ENCODE measurements around the gene COL1A2. TPM values are rescaled to one million over a fixed set of nuclear protein-coding genes. Genes with fewer than 3 reads are reported as not detected.
A peak's percentile ranks its signal among the peaks of the same experiment; 100 is the strongest.

Gene COL1A2
- 775 TPM for polyA plus RNA-seq (2013, experiment 1 of 2)
- polyA plus RNA-seq (2013, experiment 2 of 2), result 692 TPM

DNA sequence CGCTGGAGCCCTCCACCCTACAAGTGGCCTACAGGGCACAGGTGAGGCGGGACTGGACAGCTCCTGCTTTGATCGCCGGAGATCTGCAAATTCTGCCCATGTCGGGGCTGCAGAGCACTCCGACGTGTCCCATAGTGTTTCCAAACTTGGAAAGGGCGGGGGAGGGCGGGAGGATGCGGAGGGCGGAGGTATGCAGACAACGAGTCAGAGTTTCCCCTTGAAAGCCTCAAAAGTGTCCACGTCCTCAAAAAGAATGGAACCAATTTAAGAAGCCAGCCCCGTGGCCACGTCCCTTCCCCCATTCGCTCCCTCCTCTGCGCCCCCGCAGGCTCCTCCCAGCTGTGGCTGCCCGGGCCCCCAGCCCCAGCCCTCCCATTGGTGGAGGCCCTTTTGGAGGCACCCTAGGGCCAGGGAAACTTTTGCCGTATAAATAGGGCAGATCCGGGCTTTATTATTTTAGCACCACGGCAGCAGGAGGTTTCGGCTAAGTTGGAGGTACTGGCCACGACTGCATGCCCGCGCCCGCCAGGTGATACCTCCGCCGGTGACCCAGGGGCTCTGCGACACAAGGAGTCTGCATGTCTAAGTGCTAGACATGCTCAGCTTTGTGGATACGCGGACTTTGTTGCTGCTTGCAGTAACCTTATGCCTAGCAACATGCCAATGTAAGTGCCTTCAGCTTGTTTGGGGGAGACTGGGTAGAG, at the start of gene COL1A2:
Gene COL1A2, plus strand, starts transcription at position 459 of the 704 bp plus-strand sequence. Its CDS starts 137 bp downstream, at position 596.
- Histone ChIP-seq H3K4me1 (ENCODE audit: control insufficient read depth, insufficient read depth, low read length, poor library complexity, severe bottlenecking) (peaks cover 26% of the 10 kb centered on the region), H3K36me3 (ENCODE audit: control insufficient read depth, insufficient read depth, low read length) (peaks cover 13% of the 10 kb centered on the region), H3K9me3 (ENCODE audit: control insufficient read depth, low read length) (no peaks in the 10 kb centered on the region), H3K4me3 (ENCODE audit: extremely low read depth, insufficient read depth, low read length, poor library complexity, severe bottlenecking) (peak within 1 kb of the TSS; percentile 67), H3K27ac (ENCODE audit: low read depth, low read length, severe bottlenecking) (peak within 1 kb of the TSS; percentile 97)
- WGBS, 2 experiments (ENCODE audit: insufficient coverage in 2 of 2), result 5 to 9% methylated on average over 27 of the region's 32 CpGs

DNA sequence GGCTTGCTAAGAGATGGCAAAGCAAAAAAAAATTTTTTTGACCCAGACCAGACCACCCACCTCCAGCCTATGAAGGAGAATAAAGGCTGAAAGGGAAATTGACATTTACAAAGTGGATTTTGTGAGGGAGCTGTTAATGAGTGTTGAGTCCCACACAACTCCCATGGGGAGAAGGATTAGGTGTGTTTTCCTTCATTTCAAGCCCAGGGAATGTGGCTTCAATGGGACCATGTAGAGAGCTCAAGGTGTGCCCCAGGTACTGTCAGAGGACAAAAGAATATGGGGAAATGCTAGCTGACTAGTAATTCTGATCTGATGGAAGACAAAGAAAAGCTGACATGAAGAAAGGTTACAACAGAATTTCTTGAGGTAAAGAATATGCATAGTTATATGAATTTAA, 48.8 kb upstream of the COL1A2 start:
- H3K9me3 ChIP-seq (ENCODE audit: control insufficient read depth, low read length), result no peaks in the 10 kb centered on the region
- H3K27ac ChIP-seq (ENCODE audit: low read depth, low read length, severe bottlenecking), result no peak overlapping the region
- peaks cover 26% of the 10 kb centered on the region for H3K4me1 ChIP-seq (ENCODE audit: control insufficient read depth, insufficient read depth, low read length, poor library complexity, severe bottlenecking)

GRCh38 chr7:94348142-94348541, 46.6 kb upstream of the COL1A2 start:
- no peak overlapping the region for H3K27ac ChIP-seq (ENCODE audit: low read depth, low read length, severe bottlenecking)
- WGBS, 2 experiments (ENCODE audit: insufficient coverage in 2 of 2), result 75% methylated on average over 1 of the region's 3 CpGs; no CpG with 5 or more reads in 1 of the 2 experiments
- no peaks in the 10 kb centered on the region for H3K9me3 ChIP-seq (ENCODE audit: control insufficient read depth, low read length)
- no peak overlapping the region for H3K4me3 ChIP-seq (ENCODE audit: extremely low read depth, insufficient read depth, low read length, poor library complexity, severe bottlenecking)
- H3K36me3 ChIP-seq (ENCODE audit: control insufficient read depth, insufficient read depth, low read length), result no peaks in the 10 kb centered on the region
- H3K4me1 ChIP-seq (ENCODE audit: control insufficient read depth, insufficient read depth, low read length, poor library complexity, severe bottlenecking), result peaks cover 26% of the 10 kb centered on the region

More for the DNA sequence above, 48.8 kb upstream of the COL1A2 start:
- H3K36me3 ChIP-seq (ENCODE audit: control insufficient read depth, insufficient read depth, low read length), result no peaks in the 10 kb centered on the region
- H3K4me3 ChIP-seq (ENCODE audit: extremely low read depth, insufficient read depth, low read length, poor library complexity, severe bottlenecking), result no peak overlapping the region

- H3K4me3 ChIP-seq (ENCODE audit: extremely low read depth, insufficient read depth, low read length, poor library complexity, severe bottlenecking), result no peak overlapping the region
- H3K4me1 ChIP-seq (ENCODE audit: control insufficient read depth, insufficient read depth, low read length, poor library complexity, severe bottlenecking), result peaks cover 25% of the 10 kb centered on the region
- WGBS, 2 experiments (ENCODE audit: insufficient coverage in 2 of 2), result 100% methylated on average over 1 of the region's 1 CpG
- no peaks in the 10 kb centered on the region for H3K36me3 ChIP-seq (ENCODE audit: control insufficient read depth, insufficient read depth, low read length)
- no peak overlapping the region for H3K27ac ChIP-seq (ENCODE audit: low read depth, low read length, severe bottlenecking)
- H3K9me3 ChIP-seq (ENCODE audit: control insufficient read depth, low read length), result no peaks in the 10 kb centered on the region
These were observed 44.0 kb upstream of the COL1A2 start for GRCh38 chr7:94350734-94351133.

- Histone ChIP-seq H3K9me3 (ENCODE audit: control insufficient read depth, low read length) (no peaks in the 10 kb centered on the region), H3K4me3 (ENCODE audit: extremely low read depth, insufficient read depth, low read length, poor library complexity, severe bottlenecking) (no peak overlapping the region), H3K4me1 (ENCODE audit: control insufficient read depth, insufficient read depth, low read length, poor library complexity, severe bottlenecking) (peaks cover 22% of the 10 kb centered on the region), H3K27ac (ENCODE audit: low read depth, low read length, severe bottlenecking) (no peak overlapping the region), H3K36me3 (ENCODE audit: control insufficient read depth, insufficient read depth, low read length) (no peaks in the 10 kb centered on the region)
- 80 to 100% methylated on average over 1 of the region's 4 CpGs for WGBS, 2 experiments (ENCODE audit: insufficient coverage in 2 of 2)
These were observed 43.0 kb upstream of the COL1A2 start for GRCh38 chr7:94351703-94352102.

GRCh38 chr7:94352887-94353286, 41.8 kb upstream of the COL1A2 start:
- H3K27ac ChIP-seq (ENCODE audit: low read depth, low read length, severe bottlenecking), result no peak overlapping the region
- no peaks in the 10 kb centered on the region for H3K36me3 ChIP-seq (ENCODE audit: control insufficient read depth, insufficient read depth, low read length)
- H3K4me1 ChIP-seq (ENCODE audit: control insufficient read depth, insufficient read depth, low read length, poor library complexity, severe bottlenecking), result peaks cover 16% of the 10 kb centered on the region
- H3K4me3 ChIP-seq (ENCODE audit: extremely low read depth, insufficient read depth, low read length, poor library complexity, severe bottlenecking), result no peak overlapping the region
- H3K9me3 ChIP-seq (ENCODE audit: control insufficient read depth, low read length), result no peaks in the 10 kb centered on the region
- WGBS, 2 experiments (ENCODE audit: insufficient coverage in 2 of 2), result 87 to 88% methylated on average over 4 to 6 of the region's 7 CpGs

- no peaks in the 10 kb centered on the region for H3K36me3 ChIP-seq (ENCODE audit: control insufficient read depth, insufficient read depth, low read length)
- peaks cover 7% of the 10 kb centered on the region for H3K4me1 ChIP-seq (ENCODE audit: control insufficient read depth, insufficient read depth, low read length, poor library complexity, severe bottlenecking)
- H3K9me3 ChIP-seq (ENCODE audit: control insufficient read depth, low read length), result no peaks in the 10 kb centered on the region
- H3K4me3 ChIP-seq (ENCODE audit: extremely low read depth, insufficient read depth, low read length, poor library complexity, severe bottlenecking), result no peak overlapping the region
- H3K27ac ChIP-seq (ENCODE audit: low read depth, low read length, severe bottlenecking), result no peak overlapping the region
These were observed 39.7 kb upstream of the COL1A2 start for GRCh38 chr7:94354953-94355352.

GRCh38 chr7:94355454-94355853, 39.2 kb upstream of the COL1A2 start:
- Histone ChIP-seq H3K27ac (ENCODE audit: low read depth, low read length, severe bottlenecking) (no peak overlapping the region), H3K9me3 (ENCODE audit: control insufficient read depth, low read length) (no peaks in the 10 kb centered on the region), H3K36me3 (ENCODE audit: control insufficient read depth, insufficient read depth, low read length) (no peaks in the 10 kb centered on the region), H3K4me1 (ENCODE audit: control insufficient read depth, insufficient read depth, low read length, poor library complexity, severe bottlenecking) (peaks cover 7% of the 10 kb centered on the region), H3K4me3 (ENCODE audit: extremely low read depth, insufficient read depth, low read length, poor library complexity, severe bottlenecking) (no peak overlapping the region)
- 79 to 92% methylated on average over 4 of the region's 7 CpGs for WGBS, 2 experiments (ENCODE audit: insufficient coverage in 2 of 2)

GRCh38 chr7:94357076-94357475, 37.6 kb upstream of the COL1A2 start:
- Histone ChIP-seq H3K4me1 (ENCODE audit: control insufficient read depth, insufficient read depth, low read length, poor library complexity, severe bottlenecking) (peaks cover 7% of the 10 kb centered on the region), H3K27ac (ENCODE audit: low read depth, low read length, severe bottlenecking) (no peak overlapping the region), H3K36me3 (ENCODE audit: control insufficient read depth, insufficient read depth, low read length) (no peaks in the 10 kb centered on the region), H3K9me3 (ENCODE audit: control insufficient read depth, low read length) (no peaks in the 10 kb centered on the region), H3K4me3 (ENCODE audit: extremely low read depth, insufficient read depth, low read length, poor library complexity, severe bottlenecking) (no peak overlapping the region)
- WGBS, 2 experiments (ENCODE audit: insufficient coverage in 2 of 2), result 90 to 100% methylated on average over 1 to 2 of the region's 3 CpGs

- Histone ChIP-seq H3K9me3 (ENCODE audit: control insufficient read depth, low read length) (no peaks in the 10 kb centered on the region), H3K36me3 (ENCODE audit: control insufficient read depth, insufficient read depth, low read length) (no peaks in the 10 kb centered on the region), H3K4me3 (ENCODE audit: extremely low read depth, insufficient read depth, low read length, poor library complexity, severe bottlenecking) (no peak overlapping the region), H3K27ac (ENCODE audit: low read depth, low read length, severe bottlenecking) (no peak overlapping the region), H3K4me1 (ENCODE audit: control insufficient read depth, insufficient read depth, low read length, poor library complexity, severe bottlenecking) (no peaks in the 10 kb centered on the region)
- WGBS, 2 experiments (ENCODE audit: insufficient coverage in 2 of 2), result 100% methylated on average over 2 of the region's 2 CpGs; no CpG with 5 or more reads in 1 of the 2 experiments
These were observed 33.8 kb upstream of the COL1A2 start for GRCh38 chr7:94360926-94361325.

- Histone ChIP-seq H3K36me3 (ENCODE audit: control insufficient read depth, insufficient read depth, low read length) (no peaks in the 10 kb centered on the region), H3K4me3 (ENCODE audit: extremely low read depth, insufficient read depth, low read length, poor library complexity, severe bottlenecking) (no peak overlapping the region), H3K27ac (ENCODE audit: low read depth, low read length, severe bottlenecking) (no peak overlapping the region), H3K9me3 (ENCODE audit: control insufficient read depth, low read length) (no peaks in the 10 kb centered on the region), H3K4me1 (ENCODE audit: control insufficient read depth, insufficient read depth, low read length, poor library complexity, severe bottlenecking) (peaks cover 4% of the 10 kb centered on the region)
- 86 to 89% methylated on average over 1 of the region's 1 CpG for WGBS, 2 experiments (ENCODE audit: insufficient coverage in 2 of 2)
These were observed 32.4 kb upstream of the COL1A2 start for GRCh38 chr7:94362276-94362675.
